ENCODE data around the gene CLBA1. TPM values are rescaled to one million over a fixed set of nuclear protein-coding genes. Genes with fewer than 3 reads are reported as not detected.

CLBA1 gene
- total RNA-seq, 1 donor from 2014 or later = 3.9 TPM

- Mint-ChIP-seq H3K4me1 (no peaks in the 10 kb centered on the region), H3K36me3 (ENCODE audit: low read depth) (no peaks in the 10 kb centered on the region), H3K9me3 (no peaks in the 10 kb centered on the region), H3K4me3 (no peak overlapping the region), H3K27me3 (peaks cover 6% of the 10 kb centered on the region), H3K27ac (no peak overlapping the region)
- ChIA-PET POLR2A (no interaction called here), CTCF (no interaction called here)
- TF ChIP-seq, protein P1, sequence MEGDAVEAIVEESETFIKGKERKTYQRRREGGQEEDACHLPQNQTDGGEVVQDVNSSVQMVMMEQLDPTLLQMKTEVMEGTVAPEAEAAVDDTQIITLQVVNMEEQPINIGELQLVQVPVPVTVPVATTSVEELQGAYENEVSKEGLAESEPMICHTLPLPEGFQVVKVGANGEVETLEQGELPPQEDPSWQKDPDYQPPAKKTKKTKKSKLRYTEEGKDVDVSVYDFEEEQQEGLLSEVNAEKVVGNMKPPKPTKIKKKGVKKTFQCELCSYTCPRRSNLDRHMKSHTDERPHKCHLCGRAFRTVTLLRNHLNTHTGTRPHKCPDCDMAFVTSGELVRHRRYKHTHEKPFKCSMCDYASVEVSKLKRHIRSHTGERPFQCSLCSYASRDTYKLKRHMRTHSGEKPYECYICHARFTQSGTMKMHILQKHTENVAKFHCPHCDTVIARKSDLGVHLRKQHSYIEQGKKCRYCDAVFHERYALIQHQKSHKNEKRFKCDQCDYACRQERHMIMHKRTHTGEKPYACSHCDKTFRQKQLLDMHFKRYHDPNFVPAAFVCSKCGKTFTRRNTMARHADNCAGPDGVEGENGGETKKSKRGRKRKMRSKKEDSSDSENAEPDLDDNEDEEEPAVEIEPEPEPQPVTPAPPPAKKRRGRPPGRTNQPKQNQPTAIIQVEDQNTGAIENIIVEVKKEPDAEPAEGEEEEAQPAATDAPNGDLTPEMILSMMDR (IDR thresholded peaks at IDR 0.05) = no peak
- DNase-seq (no peak), ATAC-seq (ENCODE audit: low read depth) (no peak)
- intact Hi-C loops (cut with micrococcal nuclease) = no loop called here
Observed at GRCh38 chr14:104953097-104953496, 32.5 kb upstream of the CLBA1 start.

DNA sequence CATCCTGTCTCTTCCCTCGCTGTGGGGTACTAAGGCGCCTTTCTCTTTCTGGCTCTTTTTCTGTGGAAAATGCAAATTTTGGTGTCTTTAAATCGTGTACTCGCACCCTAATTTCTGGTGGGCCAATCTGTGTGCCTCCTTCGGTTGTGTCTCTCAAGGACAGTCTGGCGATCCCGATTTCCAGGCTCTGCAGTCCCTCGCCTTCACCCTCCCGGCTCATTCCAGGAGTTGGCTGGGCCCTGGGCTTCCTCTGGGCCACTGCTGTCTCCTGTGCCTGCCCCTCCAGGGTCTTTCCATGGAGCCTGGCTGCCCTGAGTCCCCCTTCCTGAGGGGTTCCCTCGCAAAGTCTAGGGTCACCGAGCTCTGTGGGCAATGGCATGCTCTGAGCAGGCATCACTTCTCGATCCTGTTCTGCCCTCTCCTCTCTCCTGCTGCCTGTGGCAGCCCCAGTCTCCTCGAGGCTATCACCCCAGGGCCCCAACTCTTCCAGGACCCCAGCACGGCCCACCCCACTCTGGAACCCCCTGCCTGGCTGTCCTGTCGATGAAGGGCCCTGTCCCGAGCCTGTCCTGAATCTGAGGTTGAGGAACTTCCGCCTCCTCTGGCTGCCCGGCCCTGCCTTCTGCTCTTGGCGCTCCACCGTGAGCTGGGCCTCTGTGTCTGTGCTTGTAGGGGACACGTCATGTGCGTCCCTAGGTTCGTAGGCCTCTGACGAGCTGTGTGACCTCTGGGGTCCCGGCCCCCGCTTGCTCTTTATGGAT lies 31.5 kb upstream of the CLBA1 start:
- DNase-seq (no peak), ATAC-seq (ENCODE audit: low read depth) (no peak)
- intact Hi-C loops (cut with micrococcal nuclease) = no loop called here
- Mint-ChIP-seq H3K27ac (no peak overlapping the region), H3K4me3 (no peak overlapping the region), H3K36me3 (ENCODE audit: low read depth) (no peaks in the 10 kb centered on the region), H3K4me1 (no peaks in the 10 kb centered on the region), H3K27me3 (peaks cover 6% of the 10 kb centered on the region), H3K9me3 (no peaks in the 10 kb centered on the region)
- POLR2A ChIA-PET = no interaction called here
- CTCF ChIA-PET = no interaction called here
- TF ChIP-seq, protein P1 (IDR thresholded peaks at IDR 0.05) = no peak

- H3K4me1 Mint-ChIP-seq = no peaks in the 10 kb centered on the region
- H3K9me3 Mint-ChIP-seq = no peaks in the 10 kb centered on the region
- H3K4me3 Mint-ChIP-seq = no peak overlapping the region
- CTCF ChIA-PET = no interaction called here
- intact Hi-C loops (cut with micrococcal nuclease) = no loop called here
- no peak for DNase-seq
- TF ChIP-seq, protein P1 (IDR thresholded peaks at IDR 0.05) = no peak
- ATAC-seq (ENCODE audit: low read depth) = no peak
- H3K27me3 Mint-ChIP-seq = peaks cover 6% of the 10 kb centered on the region
- H3K27ac Mint-ChIP-seq = no peak overlapping the region
- POLR2A ChIA-PET = no interaction called here
- H3K36me3 Mint-ChIP-seq (ENCODE audit: low read depth) = no peaks in the 10 kb centered on the region
Observed at GRCh38 chr14:104954746-104955395, 30.7 kb upstream of the CLBA1 start.

DNA sequence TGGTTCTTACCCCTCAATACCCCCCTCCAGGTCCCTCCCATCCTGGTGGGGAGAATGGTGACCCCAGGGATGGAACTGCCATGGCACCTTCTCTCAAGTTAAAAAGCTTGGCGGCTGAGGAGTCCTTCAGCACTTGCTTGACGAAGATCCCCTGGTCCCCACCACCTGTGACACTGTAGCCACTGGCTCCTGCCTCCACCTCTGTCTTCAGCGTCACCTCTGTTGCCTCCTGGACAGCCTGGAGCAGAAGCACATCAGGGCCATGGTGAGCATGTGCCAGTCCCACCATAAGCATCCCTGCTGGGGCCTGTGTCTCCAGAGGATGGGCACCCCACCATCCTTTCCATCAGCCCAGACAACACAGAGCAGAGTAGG lies 30.2 kb upstream of the CLBA1 start:
- no peak for ATAC-seq (ENCODE audit: low read depth)
- no peak for DNase-seq
- no peak overlapping the region for H3K4me3 Mint-ChIP-seq
- intact Hi-C loops (cut with micrococcal nuclease) = no loop called here
- no peak overlapping the region for H3K27ac Mint-ChIP-seq
- TF ChIP-seq, protein P1 (IDR thresholded peaks at IDR 0.05) = no peak
- POLR2A ChIA-PET = interaction anchor here (0.6 kb wide), 1 partner anchor 33 kb away, joined by 3 read pairs; no protein-coding TSS in a partner anchor
- H3K36me3 Mint-ChIP-seq (ENCODE audit: low read depth) = no peaks in the 10 kb centered on the region
- peaks cover 7% of the 10 kb centered on the region for H3K27me3 Mint-ChIP-seq
- CTCF ChIA-PET = no interaction called here
- no peaks in the 10 kb centered on the region for H3K4me1 Mint-ChIP-seq
- no peaks in the 10 kb centered on the region for H3K9me3 Mint-ChIP-seq

DNA sequence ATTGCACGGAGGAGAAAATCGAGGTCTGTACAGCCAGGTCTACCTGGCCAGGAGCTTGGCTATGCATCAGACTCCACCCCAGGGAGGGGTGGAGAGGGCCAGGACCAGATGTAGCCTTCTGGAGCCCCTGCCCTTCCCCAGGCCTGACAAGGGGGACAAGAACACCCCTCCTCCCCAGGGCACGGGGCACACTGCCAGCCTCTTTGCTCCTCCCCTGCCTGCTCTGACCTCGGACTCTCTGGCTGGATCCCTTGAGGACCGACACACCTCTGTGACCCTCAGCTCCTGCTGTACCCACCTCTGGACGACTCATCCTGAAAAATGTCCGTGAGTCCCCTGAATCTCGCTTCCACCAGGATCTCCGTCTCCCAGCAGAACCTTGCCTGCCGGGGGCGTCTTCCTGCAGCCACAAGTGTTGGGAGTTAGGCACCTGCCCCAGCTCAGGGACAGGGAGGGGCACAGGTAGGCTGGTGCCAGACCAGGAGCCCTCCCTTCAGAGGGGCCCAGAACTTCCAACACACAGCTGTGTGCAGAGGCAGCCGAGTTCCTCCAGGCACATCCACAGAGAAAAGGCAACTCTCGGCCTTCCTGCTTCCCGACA lies 29.2 kb upstream of the CLBA1 start:
- TF ChIP-seq, protein P1 (IDR thresholded peaks at IDR 0.05) = no peak
- Mint-ChIP-seq H3K4me3 (no peak overlapping the region), H3K27me3 (peaks cover 9% of the 10 kb centered on the region), H3K4me1 (no peaks in the 10 kb centered on the region), H3K27ac (no peak overlapping the region), H3K9me3 (no peaks in the 10 kb centered on the region), H3K36me3 (ENCODE audit: low read depth) (no peaks in the 10 kb centered on the region)
- no peak for ATAC-seq (ENCODE audit: low read depth)
- intact Hi-C loops (cut with micrococcal nuclease) = no loop called here
- CTCF ChIA-PET = no interaction called here
- DNase-seq = no peak
- POLR2A ChIA-PET = no interaction called here
